ENCODE data around the gene S100A1. TPM values are rescaled to one million over a fixed set of nuclear protein-coding genes. Genes with fewer than 3 reads are reported as not detected.

The S100A1 gene
- total and polyA plus RNA-seq, 2 of the 13 experiments (the other 11 are each of a cell fraction or from before 2014, with no cell fraction given), result 120 to 251 TPM

- intact Hi-C loops (cut with micrococcal nuclease; ENCODE audit: unreplicated experiment) (loop anchor here (2.0 kb wide), 1 partner anchor 19 kb away; the partner anchor contains the start of gene S100A13), in situ Hi-C loops (cut with HindIII; ENCODE audit: extremely low pct_ligation_motif_present, low pct_unique_long_range_greater_than_20kb) (no loop called here)
- H3K79me2 ChIP-seq (ENCODE audit: insufficient read depth, low read length), result peaks cover 12% of the 10 kb centered on the region
- TSS peak; percentile 66 for BruUV-seq (replicated peaks)
- no peaks in the 10 kb centered on the region; a peak in 1 of 5 replicates for H3K27me3 ChIP-seq (ENCODE audit: control insufficient read depth in 1 of 2, insufficient read depth in 2 of 2, low read length in 2 of 2)
- WGBS (ENCODE audit: low lambda C conversion rate), result 56% methylated on average over 4 of the region's 7 CpGs
- POLR2A ChIA-PET, result interaction anchor here (0.7 to 12.2 kb wide), 14 partner anchors 8 to 382 kb away, joined by 3 to 390 read pairs (median 6); partner anchors contain the start of genes CHTOP, INTS3, RPS27 and S100A1
- H3K9me3 ChIP-seq (ENCODE audit: low read length), result no peaks in the 10 kb centered on the region
- CTCF ChIA-PET (ENCODE audit: low intra/inter-chr PET ratio, low total read pairs), result no interaction called here
- peak overlapping the region; percentile 87 for H3K9ac ChIP-seq (ENCODE audit: insufficient read depth, low read depth, low read length)
- peaks cover 53% of the 10 kb centered on the region for H3K4me1 ChIP-seq (ENCODE audit: insufficient read depth, low read length)
- no peaks in the 10 kb centered on the region for H4K20me1 ChIP-seq (ENCODE audit: insufficient read depth, low read length)
- peak overlapping the region; percentile 98 for H3K4me2 ChIP-seq (ENCODE audit: low read depth, low read length)
- H3K4me3 ChIP-seq (replicated peaks in 1 of 3; ENCODE audit: insufficient read depth in 1 of 3, low read depth in 2 of 3, low read length in 3 of 3), result peak overlapping the region; percentile 62 to 83 (median 64)
- peak overlapping the region; percentile 99 for H3K27ac ChIP-seq (ENCODE audit: extremely low read length, insufficient read depth, low read length)
- no peaks in the 10 kb centered on the region; a peak in 1 of 5 replicates for H3K36me3 ChIP-seq (replicated peaks in 1 of 2; ENCODE audit: control insufficient read depth in 1 of 2, insufficient read depth in 2 of 2, low read length in 2 of 2)
- peak; percentile 23 for ATAC-seq
- H2AFZ ChIP-seq (ENCODE audit: low read length), result no peak overlapping the region
- no peak for DNase-seq (ENCODE audit: low spot score)
- FAIRE-seq, result peak; percentile 49
- 0 out of 2 replicates have a peak, but pooled peaks have one; percentile 17 for TF ChIP-seq ZNF317 (CRISPR knock-in tag; IDR thresholded peaks at IDR 0.05)
- TF ChIP-seq ZNF572 (CRISPR knock-in tag; IDR thresholded peaks at IDR 0.05), result 0 out of 2 replicates have a peak, but pooled peaks have one; percentile 42
- TF ChIP-seq TEAD3 (CRISPR knock-in tag; optimal IDR thresholded peaks at IDR 0.05; ENCODE audit: borderline replicate concordance), result peak; percentile 63
- TF ChIP-seq ZNF512 (CRISPR knock-in tag; IDR thresholded peaks at IDR 0.05), result no peak
- peak; percentile 15 for TF ChIP-seq ZNF883 (CRISPR knock-in tag; IDR thresholded peaks at IDR 0.05; ENCODE audit: not compliant biosample characterization)
- TF ChIP-seq CAMTA2 (CRISPR knock-in tag; IDR thresholded peaks at IDR 0.05; ENCODE audit: borderline replicate concordance), result 0 out of 2 replicates have a peak, but pooled peaks have one; percentile 73
- no peak for TF ChIP-seq ZNF841 (CRISPR knock-in tag; IDR thresholded peaks at IDR 0.05; ENCODE audit: borderline replicate concordance)
- TF ChIP-seq ZNF30 (CRISPR knock-in tag; IDR thresholded peaks at IDR 0.05), result no peak
- TF ChIP-seq TCF12 (IDR thresholded peaks at IDR 0.05), result no peak
- TF ChIP-seq TCF12 (CRISPR knock-in tag; IDR thresholded peaks at IDR 0.05), result 0 out of 2 replicates have a peak, but pooled peaks have one; percentile 60
- TF ChIP-seq ZBTB26 (CRISPR knock-in tag; IDR thresholded peaks at IDR 0.05; ENCODE audit: borderline replicate concordance), result no peak
- no peak for TF ChIP-seq NONO (IDR thresholded peaks at IDR 0.05)
- TF ChIP-seq NONO (CRISPR knock-in tag; conservative IDR thresholded peaks at IDR 0.05), result peak; percentile 20; the same call in 1 of the 2 replicates
- TF ChIP-seq KDM5B (CRISPR knock-in tag; IDR thresholded peaks at IDR 0.05; ENCODE audit: borderline replicate concordance), result peak; percentile 71
- TF ChIP-seq ZUFSP (CRISPR knock-in tag; IDR thresholded peaks at IDR 0.05; ENCODE audit: borderline replicate concordance), result no peak
- TF ChIP-seq ZNF576 (CRISPR knock-in tag; IDR thresholded peaks at IDR 0.05), result 0 out of 2 replicates have a peak, but pooled peaks have one; percentile 62
- TF ChIP-seq ZNF850 (CRISPR knock-in tag; conservative IDR thresholded peaks at IDR 0.05), result no peak
- TF ChIP-seq ZNF776 (CRISPR knock-in tag; IDR thresholded peaks at IDR 0.05), result peak; percentile 35; the same call in 1 of the 2 replicates
- TF ChIP-seq ZNF713 (CRISPR knock-in tag; IDR thresholded peaks at IDR 0.05), result no peak
Measured at GRCh38 chr1:153608089-153608682, 20.0 kb upstream of the S100A1 start.
